GM12878 (cell line): ENCODE measurements around the gene KLHDC9. TPM values are rescaled to one million over a fixed set of nuclear protein-coding genes. Genes with fewer than 3 reads are reported as not detected.

Source experiments
- ATAC-seq: fragments of 200-7000 bp; cut with Tn5 transposase; 3 replicates; pipeline ENCODE4 v1.9.1; 2020; ENCODE audit warnings: mild to moderate bottlenecking, moderate library complexity
- BruUV-seq: library from RNA; stranded (reverse); fragments of 400-500 nt; replicated peaks from 2 replicates; lab custom pipeline; 2021; lab: Mats Ljungman, UMichigan
- CTCF ChIA-PET: fragments of 300-600 bp; sonication (Branson Sonifier 250); formaldehyde crosslinking; extraction: SDS; loops from one replicate; lab custom pipeline; 2021; ENCODE audit warnings: inconsistent platforms; lab: Yijun Ruan, JAX
- POLR2A ChIA-PET: fragments of 350-600 bp; formaldehyde crosslinking; extraction: SDS; loops from one replicate; lab custom pipeline; 2021; ENCODE audit warnings: inconsistent platforms; lab: Charles Lee
- RAD21 ChIA-PET: fragments of 300-600 bp; sonication (Branson Sonifier 250); formaldehyde crosslinking; loops from one replicate; lab custom pipeline; 2023; ENCODE audit warnings: antibody characterized with exemption; ENCODE audit not compliant: unreplicated experiment; lab: Charles Lee
- SMC1A ChIA-PET: fragments of 300-600 bp; sonication (Branson Sonifier 250); formaldehyde crosslinking; loops from one replicate; lab custom pipeline; 2023; ENCODE audit not compliant: unreplicated experiment, uncharacterized antibody; lab: Charles Lee
- DNase-seq: peaks from one replicate; pipeline ENCODE4 v3.0.0-alpha.2; 2011; ENCODE audit warnings: low read depth, low spot score
- FAIRE-seq: peaks from 3 replicates; lab custom pipeline; 2011; peaks lifted over from hg19 to GRCh38; lab: Jason Lieb, UNC
- H2AFZ ChIP-seq: 2 replicates; pipeline ENCODE4 v1.6.0; 2011; ENCODE audit warnings: low read depth, low read length, control low read depth; ENCODE audit not compliant: control insufficient read depth
- H3K27ac ChIP-seq: 2 replicates; pipeline ENCODE4 v1.5.1; 2011; ENCODE audit warnings: control low read depth; ENCODE audit not compliant: control insufficient read depth, insufficient read depth
- H3K27me3 ChIP-seq, 2 experiments: replicated peaks in 1 of 2; 2 replicates each; pipeline versions ENCODE4 v1.6.0 to v1.6.1; 2011; ENCODE audit warnings: low read length in 1 of 2; ENCODE audit not compliant: control insufficient read depth in 2 of 2, insufficient read depth in 2 of 2
- H3K36me3 ChIP-seq, 2 experiments: 2 replicates each; pipeline ENCODE4 v1.5.1; 2011; ENCODE audit warnings: low read length in 1 of 2; ENCODE audit not compliant: control insufficient read depth in 2 of 2, insufficient read depth in 2 of 2
- H3K4me1 ChIP-seq: 2 replicates; pipeline ENCODE4 v1.6.1; 2011; ENCODE audit warnings: mild to moderate bottlenecking, low read length, moderate library complexity, mixed read lengths; ENCODE audit not compliant: control insufficient read depth, insufficient read depth
- H3K4me2 ChIP-seq: 2 replicates; pipeline ENCODE4 v1.6.0; 2011; ENCODE audit warnings: control low read depth; ENCODE audit not compliant: control insufficient read depth, insufficient read depth
- H3K4me3 ChIP-seq: fragments of 200-600 bp; sonication (generic); 2 replicates; pipeline ENCODE4 v1.5.1; 2016
- H3K79me2 ChIP-seq: 2 replicates; pipeline ENCODE4 v1.6.0; 2011; ENCODE audit warnings: low read length; ENCODE audit not compliant: control insufficient read depth, insufficient read depth
- H3K9ac ChIP-seq: 2 replicates; pipeline ENCODE4 v1.8.0; 2011; ENCODE audit warnings: low read length, control low read depth, mixed read lengths; ENCODE audit not compliant: control insufficient read depth, insufficient read depth
- H3K9me3 ChIP-seq: replicated peaks from 3 replicates; pipeline ENCODE4 v1.5.1; 2011; ENCODE audit warnings: mild to moderate bottlenecking, low read length; ENCODE audit not compliant: control insufficient read depth, insufficient read depth
- H4K20me1 ChIP-seq: 2 replicates; pipeline ENCODE4 v1.6.0; 2011; ENCODE audit not compliant: control insufficient read depth, insufficient read depth
- BCL11A ChIP-seq: IDR thresholded peaks from 2 replicates; pipeline ENCODE4 v1.6.1; 2011; ENCODE audit warnings: low read depth, low read length
- BMI1 ChIP-seq: fragments of 450-650 bp; IDR thresholded peaks from 2 replicates; pipeline ENCODE4 v1.6.1; 2016; ENCODE audit warnings: mild to moderate bottlenecking, moderate library complexity, borderline replicate concordance
- CHD2 ChIP-seq: IDR thresholded peaks from 2 replicates; pipeline ENCODE4 v1.6.1; 2011; ENCODE audit warnings: low read depth, low read length, improper control_type of control experiment, borderline replicate concordance
- EGR1 ChIP-seq, 2 experiments: IDR thresholded peaks; 1 replicate in 1 of 2; 2 replicates in 1 of 2; pipeline ENCODE4 v1.6.1; 2011 to 2012; ENCODE audit warnings: low read depth in 2 of 2, low read length in 2 of 2, borderline replicate concordance in 1 of 2, mild to moderate bottlenecking in 1 of 2, moderate library complexity in 1 of 2
- EZH2 ChIP-seq: IDR thresholded peaks from 2 replicates; pipeline ENCODE4 v1.6.1; 2012; ENCODE audit warnings: low read depth, mild to moderate bottlenecking, control low read depth, inconsistent platforms, low read length, borderline replicate concordance; ENCODE audit not compliant: control insufficient read depth
- IKZF2 ChIP-seq, 2 experiments: fragments of 450-650 bp; IDR thresholded peaks; 2 replicates each; pipeline ENCODE4 v1.6.1; 2017; ENCODE audit warnings: mild to moderate bottlenecking in 2 of 2, moderate library complexity in 2 of 2
- MEF2A ChIP-seq: IDR thresholded peaks from 2 replicates; pipeline ENCODE4 v1.6.1; 2011; ENCODE audit warnings: low read depth, mild to moderate bottlenecking, low read length, moderate library complexity; ENCODE audit not compliant: insufficient read depth
- MTA2 ChIP-seq: fragments of 450-650 bp; IDR thresholded peaks from 2 replicates; pipeline ENCODE4 v1.6.1; 2016; ENCODE audit warnings: low read depth, mild to moderate bottlenecking, moderate library complexity
- MTA3 ChIP-seq: IDR thresholded peaks from 2 replicates; pipeline ENCODE4 v1.6.1; 2012; ENCODE audit warnings: low read length, inconsistent platforms, borderline replicate concordance
- NR2C2 ChIP-seq: IDR thresholded peaks from 2 replicates; pipeline ENCODE4 v1.6.1; 2011; ENCODE audit warnings: borderline replicate concordance, low read depth; ENCODE audit not compliant: control insufficient read depth, insufficient read length
- POU2F2 ChIP-seq: IDR thresholded peaks from 3 replicates; pipeline ENCODE4 v1.6.1; 2011; ENCODE audit warnings: low read depth, mild to moderate bottlenecking, low read length, borderline replicate concordance
- SMARCA5 ChIP-seq: fragments of 450-650 bp; IDR thresholded peaks from 2 replicates; pipeline ENCODE4 v1.6.1; 2017; ENCODE audit warnings: mild to moderate bottlenecking
- ZNF274 ChIP-seq: IDR thresholded peaks from one replicate; pipeline ENCODE4 v1.8.0; 2011; ENCODE audit not compliant: insufficient read length, insufficient read depth
- ZNF622 ChIP-seq: fragments of 450-650 bp; IDR thresholded peaks from 2 replicates; pipeline ENCODE4 v1.6.1; 2017; ENCODE audit warnings: mild to moderate bottlenecking, inconsistent platforms
- WGBS: methylation state at CpG from one replicate; pipeline ENCODE4 v1.1.6; 2016; ENCODE audit warnings: low lambda C conversion rate; ENCODE audit not compliant: insufficient replicate concordance, insufficient coverage; ENCODE audit errors: missing lambda C conversion rate; 5-methylcytosine and 5-hydroxymethylcytosine counted together
- in situ Hi-C: fragments of 300-500 bp; cut with MboI; formaldehyde crosslinking; loops from 9 replicates; pipeline ENCODE4 v1.14.3; 2018; ENCODE audit warnings: mixed read lengths
- intact Hi-C: fragments of 100-400 bp; cut with micrococcal nuclease; formaldehyde crosslinking; loops from one replicate; pipeline ENCODE4 v1.14.2; 2022; ENCODE audit not compliant: unreplicated experiment
- polyA plus RNA-seq, 11 experiments: library from polyadenylated mRNA; depleted of rRNA in 4 of 11; unstranded in 6 of 11; stranded (reverse) in 5 of 11; fragments of >200 nt; fragmentation: Nextera tagmentation in 4 of 11; fragmentation: Illumina TruSeq in 1 of 11; extraction: Ambion mirVana in 4 of 11; extraction: Trizol in 1 of 11; gene quantifications; 1 replicate in 1 of 11; 2 replicates in 10 of 11; pipeline versions ENCODE4 v1.2.1 to v1.2.3, GENCODE V29; 2011 to 2016; ENCODE audit warnings: inconsistent platforms in 2 of 11, missing spikeins in 2 of 11, low read depth in 1 of 11
- total RNA-seq, 4 experiments: library from RNA; depleted of rRNA in 3 of 4; stranded (reverse); fragments of >200 nt in 3 of 4; fragmentation: Illumina TruSeq in 1 of 4; extraction: Trizol in 1 of 4; gene quantifications; 2 replicates each; pipeline versions ENCODE4 v1.2.1 to v1.2.3, GENCODE V29; 2013 to 2021
- TF ChIP-seq, protein P1 (sequence below): IDR thresholded peaks from 2 replicates; pipeline ENCODE4 v1.6.1; 2011; ENCODE audit warnings: borderline replicate concordance, low read depth, mild to moderate bottlenecking, moderate library complexity, low read length; ENCODE audit not compliant: insufficient read depth, poor library complexity, severe bottlenecking

Gene KLHDC9
- total and polyA plus RNA-seq, 10 of the 15 experiments (the other 5 are each of a cell fraction or from before 2014, with no cell fraction given): 0.66 to 4.9 (median 2.6) TPM

DNA sequence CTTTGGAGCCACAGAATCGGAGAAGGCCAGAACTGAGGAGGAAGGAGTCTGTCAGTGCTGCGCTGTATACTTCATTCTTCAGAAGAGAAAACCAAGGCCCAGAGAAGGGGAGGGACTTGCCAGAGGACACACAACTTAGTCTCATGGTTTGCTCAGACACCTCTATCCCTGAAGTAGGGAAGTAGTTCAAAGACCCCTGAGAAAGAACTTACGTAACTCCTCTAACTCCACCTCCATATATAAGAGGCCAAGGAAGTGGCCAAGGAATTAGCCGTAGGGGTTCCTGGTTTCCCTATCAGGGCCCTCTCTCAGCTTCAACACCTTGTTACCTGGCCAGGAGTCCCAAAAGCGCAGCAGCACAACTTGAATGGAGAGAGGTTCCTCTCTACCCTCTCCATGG is 8.2 kb upstream of the KLHDC9 start:
- no peaks in the 10 kb centered on the region for H3K79me2 ChIP-seq
- RAD21 ChIA-PET: interaction anchor here (1.1 kb wide), 1 partner anchor 20 kb away, joined by 3 read pairs; the partner anchor contains the start of gene ARHGAP30
- BruUV-seq: no TSS peak
- no peak overlapping the region for H3K4me3 ChIP-seq
- no peaks in the 10 kb centered on the region for H3K36me3 ChIP-seq
- H3K9ac ChIP-seq: no peak overlapping the region
- 81% methylated on average over 3 of the region's 5 CpGs for WGBS
- no peak overlapping the region for H3K4me2 ChIP-seq
- no peak overlapping the region for H3K27ac ChIP-seq
- H4K20me1 ChIP-seq: no peaks in the 10 kb centered on the region
- POLR2A ChIA-PET: interaction anchor here (0.6 to 0.7 kb wide), 2 partner anchors 19 to 20 kb away, joined by 3 read pairs; partner anchors contain the start of gene ARHGAP30
- H3K4me1 ChIP-seq: peaks cover 9% of the 10 kb centered on the region
- H2AFZ ChIP-seq: no peak overlapping the region
- H3K9me3 ChIP-seq: no peaks in the 10 kb centered on the region
- intact Hi-C loops: no loop called here
- ATAC-seq: no peak
- no peak for FAIRE-seq
- TF ChIP-seq MEF2A (no peak), BCL11A (no peak), BMI1 (no peak), ZNF622 (no peak), MTA3 (no peak), EZH2 (no peak), MTA2 (no peak), POU2F2 (no peak), CHD2 (no peak), IKZF2 (IDR thresholded peaks at IDR 0.05) (no peak), NR2C2 (no peak), EGR1 (IDR thresholded peaks at IDR 0.05; ENCODE audit: borderline replicate concordance in 1 of 2, low read depth in 2 of 2, low read length in 2 of 2) (no peak), ZNF274 (no peak), SMARCA5 (no peak)
- TF ChIP-seq, protein P1, sequence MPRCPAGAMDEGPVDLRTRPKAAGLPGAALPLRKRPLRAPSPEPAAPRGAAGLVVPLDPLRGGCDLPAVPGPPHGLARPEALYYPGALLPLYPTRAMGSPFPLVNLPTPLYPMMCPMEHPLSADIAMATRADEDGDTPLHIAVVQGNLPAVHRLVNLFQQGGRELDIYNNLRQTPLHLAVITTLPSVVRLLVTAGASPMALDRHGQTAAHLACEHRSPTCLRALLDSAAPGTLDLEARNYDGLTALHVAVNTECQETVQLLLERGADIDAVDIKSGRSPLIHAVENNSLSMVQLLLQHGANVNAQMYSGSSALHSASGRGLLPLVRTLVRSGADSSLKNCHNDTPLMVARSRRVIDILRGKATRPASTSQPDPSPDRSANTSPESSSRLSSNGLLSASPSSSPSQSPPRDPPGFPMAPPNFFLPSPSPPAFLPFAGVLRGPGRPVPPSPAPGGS: no peak
- H3K27me3 ChIP-seq: no peaks in the 10 kb centered on the region
- DNase-seq: no peak
- CTCF ChIA-PET: no interaction called here
- in situ Hi-C loops: no loop called here
- SMC1A ChIA-PET: no interaction called here
